ENCODE data around the gene RAB31.

- no peak for TF ChIP-seq CTCF (IDR thresholded peaks at IDR 0.05)
- no peak for TF ChIP-seq POLR2AphosphoS5 (IDR thresholded peaks at IDR 0.05; ENCODE audit: insufficient read depth in 1 of 2, low read depth in 1 of 2)
- no peak for TF ChIP-seq POLR2A (IDR thresholded peaks at IDR 0.05)
Observed at GRCh38 chr18:9787036-9787435, 78.9 kb downstream of the RAB31 start.
